ENCODE data around the gene FRMD6.

- TF ChIP-seq REST (IDR thresholded peaks at IDR 0.05; ENCODE audit: unreplicated experiment): no peak
- no peak for TF ChIP-seq EZH2phosphoT487 (IDR thresholded peaks at IDR 0.05; ENCODE audit: unreplicated experiment)
- TF ChIP-seq CTCF (conservative IDR thresholded peaks at IDR 0.05; ENCODE audit: low read depth in 2 of 2): no peak
- no peak for TF ChIP-seq POLR2AphosphoS5 (IDR thresholded peaks at IDR 0.05; ENCODE audit: low read depth)
- TF ChIP-seq EZH2 (IDR thresholded peaks at IDR 0.05; ENCODE audit: low read depth, unreplicated experiment): no peak
- TF ChIP-seq ETS1 (IDR thresholded peaks at IDR 0.05): no peak
- no peak for TF ChIP-seq CREB1 (CRISPR knock-in tag; IDR thresholded peaks at IDR 0.05; ENCODE audit: low read depth)
- no peak for TF ChIP-seq JUNB (IDR thresholded peaks at IDR 0.05; ENCODE audit: unreplicated experiment)
- TF ChIP-seq STAT1 (IDR thresholded peaks at IDR 0.05; ENCODE audit: unreplicated experiment): no peak
- no peak for TF ChIP-seq ZNF462 (CRISPR knock-in tag; IDR thresholded peaks at IDR 0.05)
- TF ChIP-seq NANOG (IDR thresholded peaks at IDR 0.05; ENCODE audit: borderline replicate concordance): no peak
These were observed 63.5 kb downstream of the FRMD6 start for GRCh38 chr14:51715250-51715649.
